Endothelial cell of umbilical vein (primary cell): ENCODE data around the gene DET1. TPM values are rescaled to one million over a fixed set of nuclear protein-coding genes. Genes with fewer than 3 reads are reported as not detected.
"Not testable (repeated sequence)": the region's sequence is repeated elsewhere in the genome, so short reads cannot be mapped to it uniquely, and the experiment has no call there.

ENCODE experiments used
- BruUV-seq: library from RNA; stranded (reverse); fragments of 400-500 nt; replicated peaks from 2 replicates; lab custom pipeline; 2021; lab: Mats Ljungman, UMichigan
- CTCF ChIA-PET: fragments of 300-600, 350-600 bp; sonication (Branson Sonifier 250); formaldehyde crosslinking; loops from one replicate; lab custom pipeline; 2021; ENCODE audit warnings: antibody characterized with exemption, inconsistent platforms; lab: Charles Lee
- POLR2A ChIA-PET: fragments of 300-600, 350-600 bp; sonication (Branson Sonifier 250); formaldehyde crosslinking; loops from one replicate; lab custom pipeline; 2021; ENCODE audit warnings: antibody characterized with exemption, inconsistent platforms; lab: Charles Lee
- DNase-seq: peaks from one replicate; pipeline ENCODE4 v3.0.0-alpha.2; 2011; ENCODE audit warnings: low read depth, low spot score
- FAIRE-seq: peaks from 2 replicates; lab custom pipeline; 2011; peaks lifted over from hg19 to GRCh38; lab: Jason Lieb, UNC
- H2AFZ ChIP-seq: 2 replicates; pipeline ENCODE4 v1.6.0; 2012; ENCODE audit warnings: low read depth, low read length, control low read depth, inconsistent platforms
- H3K27ac ChIP-seq: 2 replicates; pipeline ENCODE4 v1.5.1; 2011; ENCODE audit warnings: low read depth, mild to moderate bottlenecking, control low read depth, low read length, moderate library complexity; ENCODE audit not compliant: insufficient read depth
- H3K27me3 ChIP-seq, 2 experiments: 2 replicates each; pipeline versions ENCODE4 v1.6.0 to v1.6.1; 2011; ENCODE audit warnings: low read length in 2 of 2, mixed read lengths in 1 of 2; ENCODE audit not compliant: control insufficient read depth in 2 of 2, insufficient read depth in 2 of 2
- H3K36me3 ChIP-seq, 2 experiments: 2 replicates in 1 of 2; 3 replicates in 1 of 2; pipeline ENCODE4 v1.5.1; 2011; ENCODE audit warnings: low read length in 2 of 2, mild to moderate bottlenecking in 1 of 2, moderate library complexity in 1 of 2; ENCODE audit not compliant: control insufficient read depth in 2 of 2, insufficient read depth in 2 of 2; ENCODE audit errors: extremely low read depth in 1 of 2
- H3K4me1 ChIP-seq: 3 replicates; pipeline ENCODE4 v1.5.1; 2011; ENCODE audit warnings: mild to moderate bottlenecking, low read length; ENCODE audit not compliant: control insufficient read depth, insufficient read depth; ENCODE audit errors: extremely low read depth
- H3K4me2 ChIP-seq: 2 replicates; pipeline ENCODE4 v1.6.1; 2011; ENCODE audit warnings: low read length, control low read depth, mixed read lengths; ENCODE audit not compliant: insufficient read depth
- H3K4me3 ChIP-seq, 3 experiments: fragments of 200-600 bp in 1 of 3; sonication (generic), shearing (Covaris generic) in 1 of 3; replicated peaks in 1 of 3; 2 replicates each; pipeline ENCODE4 v1.5.1; 2011 to 2016; ENCODE audit warnings: control low read depth in 3 of 3, low read length in 3 of 3, mild to moderate bottlenecking in 2 of 3, inconsistent platforms in 1 of 3, low read depth in 1 of 3, moderate library complexity in 1 of 3; ENCODE audit not compliant: insufficient read depth in 1 of 3
- H3K79me2 ChIP-seq: 2 replicates; pipeline ENCODE4 v1.6.0; 2012; ENCODE audit warnings: low read length, inconsistent platforms; ENCODE audit not compliant: control insufficient read depth, insufficient read depth
- H3K9ac ChIP-seq: replicated peaks from 2 replicates; pipeline ENCODE3; 2011; ENCODE audit warnings: low read length, control low read depth; ENCODE audit not compliant: insufficient read depth; ENCODE audit errors: extremely low read depth
- H3K9me1 ChIP-seq: replicated peaks from 3 replicates; pipeline ENCODE4 v1.6.0; 2011; ENCODE audit warnings: mild to moderate bottlenecking, low read length; ENCODE audit not compliant: control insufficient read depth, insufficient read depth; ENCODE audit errors: extremely low read depth
- H3K9me3 ChIP-seq: replicated peaks from 2 replicates; pipeline ENCODE4 v1.5.1; 2012; ENCODE audit warnings: low read length, inconsistent platforms; ENCODE audit not compliant: control insufficient read depth, insufficient read depth
- H4K20me1 ChIP-seq: replicated peaks from 2 replicates; pipeline ENCODE3; 2011; ENCODE audit warnings: mild to moderate bottlenecking, low read length; ENCODE audit not compliant: control insufficient read depth, insufficient read depth; ENCODE audit errors: extremely low read depth
- GATA2 ChIP-seq: IDR thresholded peaks from 2 replicates; pipeline ENCODE4 v1.7.0; 2011; ENCODE audit warnings: low read depth, mild to moderate bottlenecking, moderate library complexity, mixed read lengths, low read length; ENCODE audit not compliant: insufficient read length, insufficient read depth
- dilution Hi-C: fragments of 300-500 bp; cut with MboI; formaldehyde crosslinking; loops from one replicate; pipeline ENCODE4 v1.15.0; 2019; ENCODE audit warnings: low sequenced_read_pairs; ENCODE audit not compliant: extremely low pct_ligation_motif_present
- intact Hi-C: fragments of 100-400 bp; cut with micrococcal nuclease; formaldehyde crosslinking; loops from one replicate; pipeline ENCODE4 v1.10.0; 2022
- polyA plus RNA-seq, 4 experiments: library from polyadenylated mRNA; depleted of rRNA in 3 of 4; stranded (reverse) in 3 of 4; unstranded in 1 of 4; fragments of >200 nt; gene quantifications; 2 replicates each; pipeline versions ENCODE4 v1.2.1 to v1.2.3, GENCODE V29; 2011 to 2012; ENCODE audit warnings: missing spikeins in 1 of 4
- total RNA-seq: library from RNA; stranded (reverse); gene quantifications from 2 replicates; pipeline ENCODE4 v1.2.3, GENCODE V29; 2021

Gene DET1
- total and polyA plus RNA-seq, 2 donors (not counting 3 experiments of a cell fraction or from before 2014, with no cell fraction given), result 5.2 to 5.6 TPM

GRCh38 chr15:88469321-88469720 is 77.2 kb downstream of the DET1 start:
- POLR2A ChIA-PET, result no interaction called here
- CTCF ChIA-PET, result interaction anchor here (0.7 kb wide), 1 partner anchor 30 kb away, joined by 3 read pairs; no protein-coding TSS in a partner anchor

GRCh38 chr15:88468721-88469120 is 77.8 kb downstream of the DET1 start:
- H3K4me3 ChIP-seq, FAIRE-seq, H3K27me3 ChIP-seq, H4K20me1 ChIP-seq, H3K9me3 ChIP-seq, H3K9me1 ChIP-seq, DNase-seq, H3K36me3 ChIP-seq, H3K27ac ChIP-seq, BruUV-seq, H3K9ac ChIP-seq, POLR2A ChIA-PET, H2AFZ ChIP-seq, dilution Hi-C loops: not testable (repeated sequence)
- peaks cover 42% of the 10 kb centered on the region for H3K79me2 ChIP-seq
- H3K4me2 ChIP-seq, result peak overlapping the region; percentile 98
- H3K4me1 ChIP-seq, result peaks cover 37% of the 10 kb centered on the region
- intact Hi-C loops, result loop anchor here (1.0 to 5.0 kb wide), 2 partner anchors 154 to 170 kb away; partner anchors contain the start of gene AEN
- CTCF ChIA-PET, result interaction anchor here (0.7 kb wide), 1 partner anchor 29 kb away, joined by 3 read pairs; no protein-coding TSS in a partner anchor

More at GRCh38 chr15:88469321-88469720, 77.2 kb downstream of the DET1 start:
- H3K36me3 ChIP-seq, result peaks cover 5% of the 10 kb centered on the region in 2 experiments
- H3K4me1 ChIP-seq, result peaks cover 31% of the 10 kb centered on the region
- no peak overlapping the region for H3K4me3 ChIP-seq
- no peak overlapping the region for H3K27ac ChIP-seq
- H3K9me1 ChIP-seq, result no peaks in the 10 kb centered on the region
- FAIRE-seq (no peak), DNase-seq (no peak)
- no peaks in the 10 kb centered on the region for H4K20me1 ChIP-seq
- intact Hi-C loops (loop anchor here (5.0 kb wide), 1 partner anchor 153 kb away; the partner anchor contains the start of gene AEN), dilution Hi-C loops (no loop called here)
- H3K4me2 ChIP-seq, result no peak overlapping the region
- H3K79me2 ChIP-seq, result peaks cover 39% of the 10 kb centered on the region
- H2AFZ ChIP-seq, result no peak overlapping the region
- TF ChIP-seq GATA2, result no peak
- H3K9me3 ChIP-seq, result no peaks in the 10 kb centered on the region
- H3K27me3 ChIP-seq, result no peaks in the 10 kb centered on the region
- no peak overlapping the region for H3K9ac ChIP-seq
- BruUV-seq, result no TSS peak
